NCI-H82 (cell line): Measurements from ENCODE around the gene PITX1.
"Not testable (repeated sequence)": the region's sequence is repeated elsewhere in the genome, so short reads cannot be mapped to it uniquely, and the experiment has no call there.

Source experiments
- DNase-seq: peaks from one replicate; lab custom pipeline; 2025; lab: John Stamatoyannopoulos, UW

Gene PITX1

DNA sequence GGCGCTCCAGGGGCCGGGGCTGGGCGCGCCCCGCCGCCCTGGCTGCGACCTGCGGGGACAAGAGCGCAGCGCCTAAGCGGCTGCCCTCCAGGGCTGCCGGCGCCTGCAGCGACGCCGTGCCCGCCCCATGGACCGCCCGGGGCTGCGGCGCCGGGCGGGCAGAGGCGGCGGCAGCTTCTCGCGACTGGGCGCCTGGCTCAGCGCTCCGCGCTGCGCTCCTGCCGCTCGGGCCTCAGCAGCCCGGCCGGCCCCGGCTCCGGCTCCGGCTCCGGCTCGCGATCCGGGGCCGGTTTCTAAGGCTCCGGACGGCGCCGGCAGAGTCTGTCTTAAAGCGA lies at the start of gene PITX1:
Gene PITX1, minus strand, starts transcription at position 328 of the 335 bp plus-strand sequence. CDS start 347 bp downstream, outside the sequence.
- no peak for DNase-seq

DNA sequence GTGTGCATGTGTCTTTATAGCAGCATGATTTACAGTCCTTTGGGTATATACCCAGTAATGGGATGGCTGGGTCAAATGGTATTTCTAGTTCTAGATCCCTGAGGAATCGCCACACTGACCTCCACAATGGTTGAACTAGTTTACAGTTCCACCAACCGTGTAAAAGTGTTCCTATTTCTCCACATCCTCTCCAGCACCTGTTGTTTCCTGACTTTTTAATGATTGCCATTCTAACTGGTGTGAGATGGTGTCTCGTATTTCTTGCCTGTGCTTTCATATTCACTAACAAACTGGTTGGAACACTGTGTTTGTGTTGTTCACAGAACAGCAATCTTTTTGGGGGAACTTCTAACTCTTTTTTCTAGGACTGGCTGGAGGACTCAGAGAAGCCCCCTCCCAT lies 49.3 kb upstream of the PITX1 start:
- not testable (repeated sequence) for DNase-seq

DNA sequence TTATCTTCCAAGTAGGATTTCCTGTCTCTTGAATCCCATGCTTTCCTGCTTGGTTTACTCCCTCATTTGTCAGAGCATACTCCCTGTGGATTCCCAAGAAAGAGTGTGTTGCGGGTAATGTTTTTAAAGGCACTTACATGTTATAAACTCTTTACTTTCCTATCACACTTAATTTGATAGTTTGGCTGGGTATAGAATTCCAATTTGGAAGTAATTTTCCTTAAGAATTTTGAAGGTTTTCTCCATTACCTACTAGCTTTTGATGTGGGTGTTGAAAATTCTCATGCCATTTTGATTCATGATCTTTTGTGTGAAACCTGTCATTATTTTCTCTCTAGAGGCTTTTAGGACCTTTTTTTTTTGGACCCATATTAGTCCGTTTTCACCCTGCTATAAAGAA lies 47.2 kb upstream of the PITX1 start:
- DNase-seq: no peak

DNA sequence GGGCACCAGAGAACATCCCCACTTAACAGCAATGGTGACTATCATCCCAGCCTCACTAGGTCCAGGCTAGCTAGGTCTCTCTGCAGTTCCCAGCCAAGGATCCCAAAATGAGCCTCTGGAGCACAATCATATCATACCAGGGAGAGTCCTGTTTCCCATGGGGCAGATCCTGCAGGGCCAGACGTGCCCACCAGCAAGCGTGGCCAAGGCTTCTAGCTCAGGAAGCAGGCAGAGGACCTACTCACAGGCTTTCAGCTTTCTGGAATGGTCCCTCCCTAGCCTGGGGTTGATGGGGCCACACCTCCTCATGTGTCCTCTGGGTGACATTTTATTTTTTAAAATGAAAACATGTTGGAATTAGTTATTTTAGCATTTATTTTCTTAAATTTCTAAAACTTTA lies 45.7 kb upstream of the PITX1 start:
- DNase-seq: no peak

DNA sequence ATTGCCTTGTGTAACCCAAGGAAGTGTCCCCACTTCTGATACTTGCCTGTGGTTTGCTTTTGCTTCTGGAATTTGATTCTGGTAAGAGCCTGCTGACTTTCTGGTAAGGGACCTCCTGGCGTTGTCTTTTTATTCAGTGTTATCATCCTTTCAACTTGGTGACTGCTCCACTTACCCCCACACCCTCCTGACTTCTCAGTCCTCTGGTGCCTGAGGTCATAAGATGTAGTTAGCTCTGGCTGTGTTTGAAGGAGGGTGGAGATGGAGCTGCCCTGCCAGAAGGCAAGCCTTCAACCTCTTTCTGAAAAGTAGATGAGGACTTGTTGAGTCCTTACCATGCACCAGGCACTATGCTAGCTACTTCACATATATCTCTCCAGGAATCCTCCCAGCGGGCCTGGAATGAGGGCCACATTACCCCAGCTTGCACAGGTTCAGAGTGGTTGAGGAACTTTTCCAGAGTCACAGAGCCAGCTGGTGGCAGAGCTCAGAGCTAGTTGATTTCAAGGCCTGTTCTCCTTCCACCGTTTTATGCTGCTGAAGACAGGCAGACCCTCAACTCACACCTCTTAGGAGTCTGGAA lies 45.2 kb upstream of the PITX1 start:
- no peak for DNase-seq

DNA sequence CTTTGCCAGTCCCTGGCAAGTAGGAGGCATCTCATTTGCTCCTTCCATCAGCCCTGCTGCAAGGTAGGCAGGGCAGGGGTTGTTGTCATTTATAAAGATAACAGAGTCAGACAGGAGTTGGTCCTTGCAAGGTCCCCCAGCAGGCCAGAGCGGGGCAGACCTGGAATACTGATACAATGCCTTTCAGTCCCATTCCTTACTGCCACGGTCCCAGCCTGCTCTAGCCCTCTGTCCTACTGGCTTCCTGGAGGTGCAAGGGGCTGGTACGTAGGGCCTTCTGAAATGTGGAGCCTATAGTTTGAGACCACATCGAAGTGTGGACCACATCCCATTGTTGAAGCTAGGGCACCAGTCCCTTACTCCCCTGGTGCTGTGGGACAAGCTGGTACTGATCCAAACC lies 42.8 kb upstream of the PITX1 start:
- no peak for DNase-seq

DNA sequence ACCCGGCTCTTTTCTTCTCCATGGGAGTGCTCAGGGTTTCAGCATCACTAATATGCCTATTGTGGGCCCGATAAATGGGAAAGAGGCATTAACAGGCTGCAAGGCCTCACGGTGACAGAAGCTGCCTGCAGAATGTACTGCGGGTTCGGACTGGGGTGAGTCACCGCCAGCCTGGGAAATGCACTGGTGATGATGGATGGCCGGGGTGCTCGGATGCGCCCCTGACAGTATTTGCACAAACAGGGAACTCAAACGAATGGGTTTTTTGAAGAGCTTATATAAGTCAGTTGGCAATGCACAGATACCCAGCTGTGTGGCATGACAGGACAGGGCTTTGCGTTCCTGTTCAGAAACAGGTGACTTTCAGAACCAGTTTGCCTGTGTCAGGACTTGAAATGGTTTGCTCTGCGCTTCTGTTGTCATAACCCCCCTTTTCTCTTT lies 42.0 kb upstream of the PITX1 start:
- no peak for DNase-seq

DNA sequence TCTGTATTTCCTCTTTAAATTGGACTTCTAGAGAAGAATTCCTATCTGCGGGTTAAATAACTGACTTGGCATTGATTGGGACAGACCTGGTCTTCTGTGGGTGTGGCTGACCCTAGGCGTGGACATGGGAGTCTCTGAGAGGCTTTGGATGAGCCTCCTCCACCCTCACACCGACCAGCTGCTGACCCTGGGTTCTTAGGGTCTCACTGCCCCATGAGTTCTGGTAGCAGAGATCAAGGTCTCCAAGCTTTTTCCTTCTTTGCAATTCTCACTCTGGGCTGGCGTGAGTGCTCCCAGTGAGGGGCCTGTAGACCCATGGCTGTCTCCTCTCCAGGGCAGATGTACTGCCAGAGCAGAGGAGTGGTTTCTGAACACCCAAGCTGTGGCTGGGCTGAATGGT lies 41.6 kb upstream of the PITX1 start:
- no peak for DNase-seq

DNA sequence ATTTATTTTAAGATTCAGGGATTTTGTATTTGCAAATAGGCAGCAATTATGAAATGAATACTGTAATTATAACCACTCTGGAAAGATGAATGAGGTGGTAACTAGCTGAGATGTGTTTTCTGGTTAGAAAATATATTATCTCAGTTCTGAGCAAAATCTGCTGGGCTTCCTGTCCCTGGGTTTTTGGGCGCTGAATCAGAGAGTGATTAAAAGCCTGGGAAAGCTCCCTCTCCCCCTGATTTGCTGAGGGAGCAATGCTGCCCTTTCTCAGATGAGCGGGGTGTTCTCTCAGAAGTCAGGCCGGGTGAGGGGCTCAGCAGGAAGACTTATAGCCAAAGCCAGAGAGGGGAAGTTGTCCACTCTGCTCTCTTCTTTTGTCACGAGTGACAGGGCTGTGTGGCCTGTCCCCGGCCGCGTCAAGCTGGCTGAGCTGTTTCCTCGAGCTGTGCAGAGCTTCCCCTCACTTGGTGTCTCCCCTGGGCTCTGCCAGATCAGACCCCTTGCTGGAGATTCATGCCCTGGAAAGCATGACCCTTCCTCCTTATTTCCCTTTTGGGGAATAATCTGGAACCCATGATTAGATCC lies 39.8 kb upstream of the PITX1 start:
- DNase-seq: no peak

DNA sequence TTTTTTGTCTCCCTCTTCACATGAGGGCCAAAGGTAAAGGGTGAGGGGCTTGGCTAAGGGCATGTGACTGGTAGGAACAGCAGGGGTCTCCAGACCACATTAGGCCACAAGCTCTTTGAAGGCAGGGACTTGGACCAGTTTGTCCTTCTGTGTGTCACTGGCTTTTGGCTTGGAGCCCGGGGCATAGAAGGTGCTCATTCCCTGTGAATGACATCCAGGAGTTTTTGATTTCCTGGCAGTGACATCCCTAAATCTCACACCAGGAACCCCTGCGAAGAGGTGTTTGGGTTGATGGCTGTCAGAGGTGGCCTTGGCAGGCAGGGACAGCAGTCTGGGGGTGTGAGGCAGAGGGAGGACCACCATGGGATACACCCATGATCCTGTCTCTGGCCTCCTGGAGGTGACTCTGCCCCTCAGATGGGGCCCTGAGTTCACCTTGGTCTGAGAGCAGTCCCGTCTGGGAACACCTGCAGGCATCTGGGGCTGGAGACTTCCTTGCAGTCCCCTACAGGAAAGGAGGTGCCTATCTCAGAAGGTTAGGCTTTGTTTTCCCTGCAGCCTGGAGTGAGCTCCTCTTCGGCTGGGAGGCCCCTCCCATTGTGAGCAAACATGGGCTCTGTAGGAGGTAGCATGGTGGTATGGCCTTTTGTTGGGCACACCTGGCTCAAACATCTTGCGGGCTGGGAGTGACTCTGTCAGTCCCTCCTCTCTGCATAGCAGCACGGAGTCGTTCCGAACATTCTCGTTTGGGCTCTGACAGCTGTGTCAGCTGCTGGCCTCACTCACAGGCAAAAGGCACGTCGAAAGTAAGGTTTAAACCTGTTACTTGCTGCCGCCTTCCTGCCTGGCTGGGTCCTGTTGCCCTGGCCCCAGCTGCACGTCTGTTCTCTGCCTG lies 38.6 kb upstream of the PITX1 start:
- no peak for DNase-seq

DNA sequence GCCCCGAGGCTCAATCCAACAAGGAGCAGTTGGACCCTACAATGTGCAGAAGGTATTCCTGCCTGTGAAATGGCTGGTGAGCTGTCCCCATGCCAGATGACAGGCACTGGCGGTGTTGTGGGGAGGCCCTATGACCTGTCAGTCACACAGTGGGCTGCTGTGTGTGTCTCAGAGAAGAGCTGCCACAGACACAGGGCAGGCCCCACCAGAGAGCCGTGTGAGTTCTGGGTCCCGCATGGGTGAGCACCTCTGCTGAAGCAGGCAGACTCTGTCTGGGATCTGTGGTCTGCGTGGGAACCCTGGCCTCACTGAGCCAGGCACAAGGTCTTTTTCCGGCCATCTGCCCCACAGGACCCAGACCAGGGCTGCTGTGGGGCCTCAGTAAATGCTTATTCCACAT lies 37.3 kb upstream of the PITX1 start:
- DNase-seq: no peak

DNA sequence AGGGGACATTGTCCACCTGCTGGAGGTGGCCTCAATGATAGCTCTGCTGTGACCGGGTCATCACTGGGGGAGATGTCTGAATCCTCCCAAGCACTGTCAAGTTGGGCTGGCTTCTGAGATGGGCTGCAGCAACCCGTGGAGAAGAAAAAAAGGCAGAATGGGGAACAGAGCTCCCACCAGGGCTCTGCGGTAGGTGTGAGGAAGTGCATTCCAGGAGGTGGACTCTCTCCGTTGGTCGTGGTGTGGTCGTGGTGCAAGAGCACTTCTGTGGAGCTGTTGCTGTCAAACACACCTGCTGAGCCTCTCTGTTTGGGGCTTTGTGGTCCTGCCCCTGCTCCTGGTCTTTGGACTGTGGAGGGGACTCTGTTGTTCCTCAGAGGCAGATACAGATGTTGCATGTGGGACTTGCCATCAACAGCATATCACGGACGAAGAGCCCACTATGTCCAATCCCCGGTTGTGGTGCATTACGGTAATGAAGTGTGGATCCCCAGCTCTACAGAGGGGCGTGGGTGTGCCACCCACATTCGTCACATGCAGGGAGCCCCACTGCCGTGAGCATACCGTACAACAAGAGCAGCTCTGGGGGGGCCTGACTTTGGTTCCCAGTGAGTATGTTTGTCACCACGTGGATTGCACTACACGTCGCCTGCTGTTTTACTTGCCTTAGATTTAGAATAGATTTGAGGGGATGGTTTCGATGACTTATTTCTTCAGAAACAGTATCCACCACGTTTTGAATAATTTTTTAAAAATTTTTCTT lies 36.0 kb upstream of the PITX1 start:
- DNase-seq: no peak

DNA sequence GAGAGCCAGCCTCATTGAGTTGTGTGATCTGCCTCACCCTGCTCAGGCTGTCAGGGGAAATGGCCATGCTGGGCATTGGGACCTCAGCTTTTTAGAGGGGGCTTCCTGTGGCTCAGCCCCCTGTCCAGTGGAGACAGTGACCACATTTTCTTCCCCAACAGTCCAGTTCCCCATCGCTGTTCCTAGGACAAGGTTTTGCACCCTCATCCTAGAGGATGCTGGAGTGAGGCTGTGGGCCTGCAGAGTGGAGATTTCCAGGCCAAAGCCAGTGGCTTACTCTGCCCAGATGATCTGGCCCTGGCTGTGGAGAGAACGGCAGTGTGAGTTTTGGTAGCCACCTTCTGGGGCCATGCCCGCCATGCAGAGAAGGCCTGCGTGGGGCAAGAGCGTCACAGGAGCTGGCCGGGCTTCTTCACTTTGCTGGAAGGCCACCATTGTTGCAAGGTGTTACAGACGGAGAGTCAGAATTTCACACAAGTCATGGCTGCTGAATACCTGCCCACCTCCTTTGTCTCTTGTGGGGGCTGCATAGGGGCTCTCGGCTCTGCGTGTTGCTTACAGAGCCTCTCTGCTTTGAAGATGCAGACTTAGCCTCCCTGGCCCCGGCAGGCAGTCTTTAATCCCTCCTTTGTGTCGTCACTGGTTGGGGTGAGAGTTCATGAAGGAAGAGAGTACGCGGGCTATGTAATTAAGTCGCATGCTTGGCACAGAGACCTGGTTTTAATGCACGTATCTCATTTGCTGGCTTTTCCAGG lies 35.2 kb upstream of the PITX1 start:
- peak; percentile 7 for DNase-seq

DNA sequence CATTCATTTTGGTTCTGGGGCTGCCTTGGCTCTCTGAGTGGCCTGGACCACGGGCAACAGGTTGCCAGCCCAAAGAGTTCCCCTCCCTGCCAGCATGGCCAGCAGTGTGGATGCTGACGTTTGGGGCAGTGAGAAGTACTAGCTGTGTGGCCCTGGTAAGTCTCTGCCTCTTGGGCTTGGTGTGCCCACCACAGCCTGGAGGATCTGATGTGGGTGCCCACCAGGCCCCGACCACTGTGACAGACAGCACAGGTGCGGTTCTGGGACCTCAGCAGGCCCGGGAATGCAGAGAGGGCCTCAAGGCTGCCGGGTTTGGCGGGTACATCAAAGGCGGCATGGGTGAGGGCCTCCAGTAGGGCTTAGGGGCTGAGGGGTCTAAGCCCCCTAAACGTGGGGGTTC lies 33.6 kb upstream of the PITX1 start:
- DNase-seq: no peak

DNA sequence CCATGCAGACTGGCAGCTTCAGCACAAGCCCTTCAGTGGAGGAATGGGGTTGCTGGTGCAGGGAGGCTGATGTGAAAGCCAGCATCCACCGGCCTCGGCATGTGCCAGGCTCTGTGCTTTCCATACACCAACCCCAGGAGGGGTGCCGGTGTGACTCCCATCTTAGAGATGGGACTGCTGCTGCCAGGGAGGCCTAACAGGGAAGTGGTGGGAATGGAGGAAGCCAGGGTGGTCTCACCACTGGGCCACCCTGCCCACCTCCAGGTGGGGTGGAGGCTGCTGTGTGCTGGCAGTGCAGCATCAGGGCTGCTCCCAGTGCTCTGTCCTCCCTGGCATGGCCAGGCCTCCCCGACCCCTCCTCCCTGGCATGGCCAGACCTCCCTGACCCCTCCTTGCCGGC lies 32.8 kb upstream of the PITX1 start:
- DNase-seq: no peak

DNA sequence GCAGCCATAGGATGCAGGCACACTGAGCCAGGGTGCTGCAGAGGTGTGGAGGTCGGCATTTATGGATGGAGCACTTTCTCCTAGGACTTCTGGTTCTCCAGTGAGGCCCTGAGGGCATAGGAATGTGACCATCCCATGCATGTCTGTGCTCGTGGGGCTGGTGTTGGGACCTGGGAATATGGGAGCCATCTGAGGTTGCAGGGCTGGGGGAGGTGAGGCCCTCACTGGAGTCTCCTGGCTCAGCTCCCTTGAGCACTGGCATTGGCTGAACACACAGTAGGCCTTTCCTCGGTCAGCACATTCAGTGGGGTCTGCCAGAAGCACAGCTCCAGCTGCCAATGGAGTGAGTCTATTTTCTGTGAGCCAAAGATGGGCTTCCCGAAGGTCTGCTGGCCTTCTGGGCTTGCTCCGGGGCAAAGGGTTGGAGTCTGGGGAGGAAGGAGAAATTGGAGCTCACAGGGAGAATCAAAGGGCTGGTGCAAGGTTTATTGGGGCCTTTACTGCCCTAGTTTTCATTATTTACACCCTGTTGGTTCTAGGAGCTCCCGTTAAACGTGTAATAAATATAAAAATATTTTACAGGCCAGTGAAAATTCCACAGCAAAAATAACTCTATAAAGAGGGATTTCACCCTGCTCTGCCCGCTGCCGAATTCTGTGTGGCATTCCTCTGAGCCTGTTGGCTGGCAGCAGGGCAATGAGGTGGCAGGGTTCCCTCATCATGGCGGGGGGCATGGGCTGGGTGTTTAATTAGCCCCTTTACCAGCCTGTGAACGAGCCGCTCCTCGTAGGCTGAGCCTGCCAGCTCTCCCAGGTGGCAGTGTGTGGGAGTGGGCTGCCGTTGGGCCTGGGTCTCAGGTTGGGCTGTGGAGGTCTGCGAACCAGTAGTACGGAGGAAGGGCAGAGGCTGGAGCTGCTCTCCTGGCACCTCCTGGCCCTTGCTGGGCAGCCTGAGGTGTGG lies 31.6 kb upstream of the PITX1 start:
- DNase-seq: no peak

DNA sequence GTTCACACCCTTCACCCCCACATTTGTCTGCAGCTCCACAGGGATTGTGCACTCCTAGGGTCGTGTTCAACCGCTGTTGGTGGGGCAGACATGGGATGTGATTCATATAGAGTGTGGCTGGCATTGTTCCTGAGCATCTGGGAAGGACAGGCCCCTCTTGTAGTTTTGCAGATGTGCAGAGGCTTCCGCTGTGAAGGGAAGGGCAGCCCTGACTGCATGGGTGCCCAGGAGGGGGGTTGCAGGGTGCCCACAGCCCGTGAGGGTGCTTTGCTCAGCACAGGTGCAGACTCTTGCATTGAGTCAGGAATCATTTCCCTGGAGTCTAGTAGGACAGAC lies 30.2 kb upstream of the PITX1 start:
- DNase-seq: no peak

DNA sequence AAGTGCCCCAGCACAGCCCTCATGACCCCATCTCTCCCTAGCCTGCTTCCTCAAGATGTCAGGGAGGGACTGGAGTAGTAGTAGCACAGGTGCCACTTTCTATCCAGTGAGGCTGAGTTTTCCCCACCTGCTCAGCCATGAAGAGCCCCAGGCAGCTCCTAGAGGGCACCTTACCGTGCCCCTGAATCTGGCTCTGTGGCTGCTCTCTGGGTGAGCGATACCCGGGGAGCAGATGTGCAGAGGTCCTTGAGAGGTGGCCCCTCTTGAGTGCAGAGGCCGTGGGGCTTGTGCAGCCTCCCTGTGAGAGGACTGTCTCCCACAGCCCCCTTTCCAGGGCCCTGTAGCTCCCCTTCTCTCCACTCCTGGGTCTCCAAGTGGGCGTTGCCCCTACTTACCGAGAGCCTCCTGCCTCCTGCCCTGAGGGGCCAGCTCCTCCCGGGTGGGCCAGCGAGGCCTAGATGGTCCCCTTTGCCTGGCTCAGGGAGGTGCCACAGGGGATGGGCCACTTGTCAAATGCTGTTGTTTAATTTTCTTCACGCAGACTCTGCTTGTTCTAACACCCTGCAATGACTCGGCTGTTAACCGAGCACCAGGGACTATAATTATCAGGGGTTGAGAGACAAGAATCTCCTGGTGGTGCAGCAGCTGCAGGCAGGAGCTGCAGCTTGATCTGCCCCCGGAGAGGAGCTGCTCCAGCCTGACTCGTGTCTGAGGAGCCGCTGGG lies 29.6 kb upstream of the PITX1 start:
- no peak for DNase-seq

DNA sequence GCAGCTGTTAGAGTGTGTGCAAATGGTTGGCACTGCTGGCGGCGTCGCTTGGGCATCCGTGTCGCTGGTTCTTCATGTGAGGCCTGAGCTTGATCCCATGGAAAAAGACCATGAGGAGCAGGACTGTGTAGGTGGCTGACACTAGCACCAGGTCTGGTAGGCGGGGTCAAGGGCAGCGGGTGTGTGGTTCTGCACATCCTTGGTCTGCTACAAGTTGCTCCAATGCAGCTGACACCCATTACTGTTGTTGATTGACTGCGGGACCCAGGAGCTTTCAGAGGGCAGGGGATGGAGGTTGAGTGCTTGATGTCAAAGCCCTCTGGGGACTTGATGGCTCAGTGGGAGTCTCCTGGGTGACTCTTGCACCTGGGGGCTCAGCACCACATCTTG lies 29.0 kb upstream of the PITX1 start:
- no peak for DNase-seq
